IPS-11a (cell line): ENCODE measurements around the gene AHNAK2.
"Not testable (repeated sequence)": the region's sequence is repeated elsewhere in the genome, so short reads cannot be mapped to it uniquely, and the experiment has no call there.

Source experiments
- H3K4me3 ChIP-seq: one replicate; pipeline ENCODE4 v1.5.1; 2013; ENCODE audit warnings: low read depth, low read length, control low read depth

AHNAK2 gene

DNA sequence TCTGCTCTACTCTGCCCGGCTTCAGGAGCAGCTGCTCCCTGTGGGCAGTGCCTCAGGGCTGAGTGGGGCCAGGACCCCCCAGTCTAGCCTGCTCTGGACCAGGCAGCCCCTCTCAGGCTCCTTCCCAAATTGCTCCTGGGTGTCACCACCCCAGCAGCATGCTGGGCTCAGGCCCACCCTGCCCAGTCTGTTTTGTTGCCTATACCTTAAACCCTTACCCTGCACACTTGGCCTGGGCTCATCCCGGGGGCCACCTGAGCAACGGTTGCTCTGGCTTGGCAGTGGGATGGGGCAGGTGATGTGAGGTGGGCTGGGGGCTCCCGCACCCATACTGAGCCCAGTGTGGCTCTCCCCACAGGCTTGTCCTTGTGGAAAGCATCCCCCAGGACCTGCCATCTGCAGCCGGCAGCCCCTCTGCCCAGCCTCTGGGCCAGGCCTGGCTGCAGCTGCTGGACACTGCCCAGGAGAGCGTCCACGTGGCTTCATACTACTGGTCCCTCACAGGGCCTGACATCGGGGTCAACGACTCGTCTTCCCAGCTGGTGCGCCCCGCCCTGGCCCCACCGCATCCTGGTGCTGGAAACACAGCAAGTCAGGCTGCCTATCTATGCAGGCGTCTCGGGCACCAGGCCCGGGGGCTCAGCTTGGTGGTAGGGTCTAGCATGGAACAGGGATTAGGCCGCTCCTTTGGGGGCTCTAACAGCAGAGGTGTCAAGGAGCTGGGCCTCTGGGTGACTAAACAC is 49.6 kb downstream of the AHNAK2 start:
- H3K4me3 ChIP-seq = no peak overlapping the region

DNA sequence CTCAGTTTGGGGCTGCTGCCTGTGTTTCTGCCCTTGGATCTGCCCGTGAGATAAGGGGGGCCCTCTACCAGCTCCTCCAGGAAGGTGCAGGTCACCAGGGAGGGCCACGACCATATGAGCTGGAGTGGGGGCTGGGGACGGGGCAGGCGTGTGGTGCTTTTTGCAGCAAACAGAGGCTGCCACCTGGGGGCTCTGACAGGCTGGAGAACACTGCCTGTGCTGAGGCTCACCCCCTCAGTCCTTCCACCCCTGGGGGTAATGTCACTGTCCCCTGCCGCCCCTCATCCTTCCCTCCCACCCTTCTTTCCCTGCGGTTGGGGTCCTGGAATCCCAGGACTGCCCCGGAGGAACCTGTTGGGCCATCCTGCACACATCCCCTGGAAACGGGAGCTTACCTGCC is 50.3 kb downstream of the AHNAK2 start:
- no peak overlapping the region for H3K4me3 ChIP-seq

DNA sequence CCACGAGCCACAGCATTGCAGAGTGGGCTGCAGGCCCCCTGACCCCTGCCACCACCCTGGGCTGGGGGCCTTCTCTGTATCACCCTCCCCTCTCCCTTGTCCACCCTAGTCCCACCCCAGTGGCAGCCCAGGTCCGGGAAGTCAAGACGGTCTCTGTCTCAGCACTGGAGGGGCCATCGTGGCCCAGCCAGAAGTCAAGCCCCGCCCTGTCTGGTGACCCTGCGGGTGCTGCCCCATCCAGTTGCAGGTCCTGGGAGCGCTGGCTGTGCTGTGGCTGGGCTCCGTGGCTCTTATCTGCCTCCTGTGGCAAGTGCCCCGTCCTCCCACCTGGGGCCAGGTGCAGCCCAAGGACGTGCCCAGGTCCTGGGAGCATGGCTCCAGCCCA is 50.8 kb downstream of the AHNAK2 start:
- no peak overlapping the region for H3K4me3 ChIP-seq

DNA sequence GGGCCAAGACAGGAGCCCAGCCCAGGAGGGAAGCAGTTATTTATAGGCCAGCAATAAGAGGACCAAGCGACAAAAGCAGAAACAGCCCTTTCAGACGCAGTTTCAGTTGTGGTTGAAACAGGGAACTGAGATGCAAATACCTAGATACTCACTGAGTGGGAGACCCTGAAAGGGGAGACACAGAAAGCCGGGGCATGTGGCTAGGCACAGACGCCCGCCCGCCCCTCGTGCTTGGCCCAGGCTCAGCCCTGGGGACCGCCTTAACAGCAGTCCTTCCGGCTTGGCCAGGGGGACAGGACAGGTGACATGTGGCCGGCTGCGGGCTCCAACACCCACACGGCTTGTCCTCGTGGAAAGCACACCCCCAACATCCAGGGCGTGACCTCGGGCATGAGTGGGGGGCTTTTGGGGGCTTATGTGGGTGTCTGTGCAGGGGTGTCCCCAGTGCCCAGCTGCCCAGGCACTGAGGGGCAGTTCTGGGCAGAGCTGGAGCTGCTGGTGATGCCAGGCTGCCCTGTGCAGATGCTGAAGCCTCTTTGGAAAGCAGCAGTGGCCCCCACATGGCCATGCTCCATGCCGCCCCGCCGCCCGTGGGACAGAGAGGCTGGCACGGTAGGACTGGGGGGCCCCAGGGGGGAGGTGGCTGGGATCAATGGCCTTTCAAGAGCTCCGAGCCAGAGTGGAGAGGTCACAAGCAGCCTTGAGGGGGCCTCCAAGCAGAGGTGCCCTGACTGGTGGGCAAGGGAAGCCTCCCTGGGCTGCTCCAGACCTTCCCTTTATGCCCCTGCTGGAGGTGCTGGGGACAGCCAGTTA is 51.3 kb downstream of the AHNAK2 start:
- no peak overlapping the region for H3K4me3 ChIP-seq

DNA sequence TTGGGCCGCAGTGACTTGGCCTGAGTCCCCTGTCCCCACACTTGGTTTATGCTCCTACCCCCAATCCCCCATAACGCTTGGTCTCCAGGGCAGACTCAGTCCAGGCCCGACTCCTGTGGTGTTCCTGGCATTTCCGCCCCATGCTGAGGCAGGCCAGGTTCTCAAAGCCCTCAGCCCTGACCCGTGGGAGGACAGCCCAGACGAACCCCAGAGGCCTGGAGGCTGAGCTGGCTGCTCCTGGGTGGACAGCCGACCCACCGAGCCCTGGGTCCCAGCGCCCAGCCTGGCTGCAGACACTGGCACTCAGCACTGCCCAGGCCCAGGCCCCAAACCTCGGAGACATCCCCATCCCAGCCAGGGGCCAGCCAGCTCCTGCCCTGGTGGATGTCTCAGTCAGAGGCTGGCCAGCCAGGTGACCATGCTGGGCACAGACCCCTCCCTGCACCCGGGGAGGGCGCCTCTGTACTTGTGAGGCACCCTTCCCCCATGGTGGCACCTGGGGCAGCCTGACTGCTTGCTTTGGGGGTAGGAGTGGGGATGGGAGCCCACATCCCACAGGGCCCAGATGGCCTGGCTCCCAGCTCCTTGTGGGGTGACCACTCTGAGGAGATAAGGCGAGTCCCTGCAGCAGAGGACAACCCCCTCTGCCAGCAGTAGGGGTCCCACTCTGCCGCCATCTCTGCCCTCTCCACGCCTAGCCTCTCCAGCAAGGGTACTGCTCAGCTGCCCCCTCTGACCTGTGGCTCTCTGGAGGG is 52.1 kb downstream of the AHNAK2 start:
- no peak overlapping the region for H3K4me3 ChIP-seq

DNA sequence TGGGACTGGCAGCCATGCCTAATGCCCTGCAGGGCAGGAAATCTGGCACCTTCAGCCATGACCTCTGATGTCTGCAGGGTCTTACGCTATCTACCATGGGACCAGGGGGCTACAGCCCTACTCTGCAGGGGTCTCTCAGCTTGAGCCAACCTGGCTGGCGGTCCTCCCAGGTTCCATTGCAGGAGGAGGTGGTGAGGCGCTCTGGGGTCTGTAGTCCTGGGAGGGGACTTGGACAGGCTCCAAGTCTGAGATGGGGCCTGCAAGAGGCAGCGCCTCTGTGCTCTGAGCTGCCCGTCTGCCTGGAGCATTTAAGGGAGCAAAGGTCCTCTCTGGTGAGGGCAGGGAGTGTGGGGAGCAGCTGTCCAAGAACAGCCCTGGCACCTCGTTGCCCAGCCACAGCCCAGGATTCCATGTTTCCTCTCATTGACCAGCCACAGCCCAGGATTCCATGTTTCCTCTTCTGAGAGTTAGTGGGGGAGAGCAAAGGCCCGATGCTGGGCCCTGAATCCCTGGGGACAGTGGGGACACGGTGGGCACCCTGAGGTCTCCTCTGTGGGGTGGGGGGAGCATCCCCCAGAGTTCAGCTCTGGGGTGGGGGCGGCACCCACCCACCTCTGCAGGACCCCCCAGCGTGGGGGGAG is 52.8 kb downstream of the AHNAK2 start:
- no peak overlapping the region for H3K4me3 ChIP-seq

DNA sequence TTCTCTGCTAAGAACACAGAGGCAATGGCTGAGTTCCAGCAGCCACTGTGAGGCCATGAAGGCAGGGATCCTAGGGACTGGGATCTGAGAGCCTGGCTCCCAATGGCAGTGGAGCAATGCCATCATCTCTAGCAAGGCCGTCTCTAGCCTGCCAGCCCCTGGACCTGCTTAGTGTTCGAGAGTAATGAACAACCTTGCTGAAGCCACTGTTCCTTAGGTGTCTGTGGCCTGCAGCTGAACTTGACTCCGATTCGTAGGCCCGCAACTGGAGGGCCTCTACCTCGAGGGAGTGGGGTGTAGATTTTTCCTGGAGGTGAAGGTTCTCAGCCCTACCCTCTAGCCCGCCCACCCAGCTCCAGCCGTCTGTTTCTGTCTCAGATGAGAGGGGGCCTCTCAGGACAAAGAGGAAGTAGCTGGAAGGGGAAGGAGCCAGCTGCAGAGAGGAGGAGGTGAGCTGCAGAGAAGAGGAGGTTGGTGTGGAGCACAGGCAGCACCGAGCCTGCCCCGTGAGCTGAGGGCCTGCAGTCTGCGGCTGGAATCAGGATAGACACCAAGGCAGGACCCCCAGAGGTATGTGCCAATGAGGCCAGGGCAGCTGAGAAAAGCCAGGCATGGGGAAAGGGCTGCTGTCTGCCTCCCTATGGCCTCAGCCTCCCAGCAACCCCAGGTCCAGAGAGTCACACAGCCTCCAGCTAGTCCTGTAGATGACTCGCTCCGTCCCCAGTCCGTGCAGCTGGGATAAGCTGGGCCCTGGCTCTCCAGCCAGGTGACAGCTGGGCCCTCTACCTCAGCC is 53.6 kb downstream of the AHNAK2 start, which contains the start of gene PLD4:
Gene PLD4, plus strand, starts transcription at position 459 of the 793 bp plus-strand sequence. CDS start 2,262 bp downstream, outside the sequence.
- no peak within 1 kb of the TSS for H3K4me3 ChIP-seq

DNA sequence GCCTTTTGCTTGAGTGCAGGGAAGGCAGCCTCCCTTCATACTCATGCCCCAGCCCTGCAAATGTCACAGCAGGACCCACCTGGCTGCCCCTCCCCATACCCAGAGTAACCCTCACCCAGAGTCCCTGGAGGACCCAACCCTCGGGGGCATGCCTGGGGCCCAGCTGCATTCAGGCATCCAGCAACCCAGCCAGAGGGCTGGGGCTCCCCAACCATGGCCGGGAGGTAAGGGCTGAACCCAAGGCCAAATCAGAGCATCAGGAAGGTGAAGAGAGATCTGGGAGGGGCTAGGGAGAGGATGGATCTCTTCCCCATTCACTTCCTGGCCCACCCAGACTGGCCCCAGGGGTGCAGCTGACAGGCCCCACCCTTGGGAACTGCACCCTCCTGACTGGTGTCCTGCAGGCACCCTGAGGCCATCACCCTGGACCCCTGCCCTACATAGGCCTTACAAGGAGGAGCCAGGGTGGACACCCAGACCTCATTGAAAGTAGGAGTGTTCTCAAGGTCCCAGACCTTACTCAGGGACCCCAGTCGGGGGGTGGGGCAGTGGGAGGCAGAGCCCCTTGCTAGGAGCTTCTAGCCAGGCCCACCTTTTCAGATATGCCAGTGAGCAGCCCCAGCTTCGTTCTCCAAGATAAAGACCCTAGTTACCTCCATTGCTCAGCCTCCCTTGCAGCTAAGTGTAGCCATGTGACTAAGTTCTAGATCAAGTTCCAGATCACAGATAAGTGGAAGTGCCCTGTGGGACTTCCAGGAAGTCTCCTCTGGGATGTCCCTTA is 54.3 kb downstream of the AHNAK2 start:
- H3K4me3 ChIP-seq = no peak overlapping the region

DNA sequence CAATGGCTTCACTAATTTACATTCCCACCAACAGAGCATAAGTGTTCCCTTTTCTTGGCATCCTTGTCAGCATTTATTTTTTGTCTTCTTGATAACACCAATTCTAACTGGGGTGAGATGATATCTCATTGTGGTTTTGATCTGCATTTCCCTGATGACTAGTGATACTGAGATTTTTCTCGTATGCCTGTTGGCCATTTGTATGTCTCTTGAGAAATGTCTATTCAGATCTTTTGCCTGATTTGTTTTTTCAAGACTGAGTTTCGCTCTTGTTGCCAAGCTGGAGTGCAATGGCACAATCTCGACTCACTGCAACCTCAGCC is 58.2 kb downstream of the AHNAK2 start:
- no peak overlapping the region for H3K4me3 ChIP-seq

DNA sequence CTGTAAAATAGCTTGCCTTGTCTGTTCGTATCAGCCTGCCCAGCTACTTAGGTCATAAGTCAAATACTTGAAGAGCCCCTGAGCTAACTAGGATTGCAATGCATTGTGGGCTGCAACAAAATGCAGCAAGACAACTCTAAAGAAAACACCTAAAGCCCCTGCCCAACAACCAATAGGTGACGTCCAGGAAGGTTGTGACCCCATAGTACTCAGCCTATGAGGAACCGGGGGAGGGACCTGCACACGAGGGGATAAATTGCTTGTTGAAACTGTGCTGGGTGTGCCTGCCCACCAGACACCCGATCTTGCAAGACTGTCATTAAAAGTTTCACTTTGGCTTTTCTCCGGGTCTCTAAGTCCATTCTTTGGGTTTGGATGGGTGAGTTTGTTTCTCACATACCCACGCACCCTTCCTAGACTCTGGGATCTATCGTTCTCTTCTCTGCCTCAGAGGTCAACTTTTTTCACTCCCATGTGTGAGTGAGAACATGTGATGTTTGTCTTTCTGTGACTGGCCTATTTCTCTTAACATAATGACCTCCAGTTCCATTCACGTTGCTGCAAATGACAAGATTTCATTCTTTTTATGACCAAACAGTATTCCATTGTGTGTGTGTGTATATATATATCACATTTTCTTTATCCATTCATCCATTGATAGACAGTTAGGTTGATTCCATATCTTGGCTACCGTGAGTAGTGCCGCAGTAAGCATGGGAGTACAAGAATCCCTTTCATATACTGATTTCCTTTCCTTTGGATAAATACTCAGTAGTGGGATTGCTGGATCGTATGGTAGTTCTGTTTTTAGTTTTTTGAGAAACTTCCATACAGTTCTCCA is 58.8 kb downstream of the AHNAK2 start:
- H3K4me3 ChIP-seq = not testable (repeated sequence)

DNA sequence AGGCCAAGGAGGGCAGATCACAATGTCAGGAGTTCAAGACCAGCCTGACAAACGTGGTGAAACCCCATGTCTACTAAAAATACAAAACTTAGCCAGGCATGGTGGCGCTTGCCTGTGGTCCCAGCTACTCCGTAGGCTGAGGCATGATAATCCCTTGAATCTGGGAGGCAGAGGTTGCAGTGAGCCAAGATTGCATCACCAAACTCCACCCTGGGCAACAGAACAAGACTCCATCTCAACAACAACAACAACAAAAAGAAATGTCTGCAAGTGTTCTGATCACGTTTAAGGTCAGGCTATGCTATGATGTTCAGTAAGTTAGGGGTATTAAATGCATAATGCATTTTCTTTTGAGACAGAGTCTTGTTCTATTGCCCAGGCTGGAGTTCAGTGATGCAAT is 60.2 kb downstream of the AHNAK2 start:
- H3K4me3 ChIP-seq = no peak overlapping the region

DNA sequence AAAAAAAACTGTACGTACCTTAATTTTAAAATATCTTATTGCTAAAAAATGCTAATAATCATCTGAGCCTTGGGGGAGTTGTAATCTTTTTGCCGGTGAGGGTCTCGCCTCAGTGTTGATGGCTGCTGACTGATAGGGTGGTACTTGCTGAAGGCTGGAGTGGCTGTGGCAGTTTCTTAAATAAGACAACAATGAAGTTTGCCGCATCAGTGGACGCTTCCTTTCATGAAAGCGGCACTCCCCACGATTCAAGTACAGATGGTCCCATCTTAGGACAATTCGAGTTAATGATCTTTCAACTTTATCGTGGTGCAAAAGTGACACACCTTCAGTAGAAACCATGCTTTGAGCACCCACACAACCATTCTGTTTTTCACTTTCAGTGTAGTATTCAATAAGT is 61.1 kb downstream of the AHNAK2 start:
- no peak overlapping the region for H3K4me3 ChIP-seq

DNA sequence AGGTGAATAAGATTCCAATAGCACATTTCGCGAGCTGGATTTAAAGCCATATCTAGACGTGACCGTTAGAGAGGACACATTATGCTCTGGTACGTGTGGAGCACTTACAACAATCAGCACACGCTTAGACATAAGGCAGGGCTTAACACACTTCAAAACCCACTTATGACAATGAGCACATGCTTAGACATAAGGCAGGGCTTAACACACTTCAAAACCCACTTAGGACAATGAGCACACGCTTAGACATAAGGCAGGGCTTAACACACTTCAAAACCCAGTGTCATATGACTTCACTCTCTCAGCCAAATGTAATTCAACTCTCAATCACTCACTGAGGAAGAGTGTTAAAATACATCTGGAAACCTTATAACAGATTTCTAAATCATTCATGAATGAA is 64.7 kb downstream of the AHNAK2 start:
- no peak overlapping the region for H3K4me3 ChIP-seq

DNA sequence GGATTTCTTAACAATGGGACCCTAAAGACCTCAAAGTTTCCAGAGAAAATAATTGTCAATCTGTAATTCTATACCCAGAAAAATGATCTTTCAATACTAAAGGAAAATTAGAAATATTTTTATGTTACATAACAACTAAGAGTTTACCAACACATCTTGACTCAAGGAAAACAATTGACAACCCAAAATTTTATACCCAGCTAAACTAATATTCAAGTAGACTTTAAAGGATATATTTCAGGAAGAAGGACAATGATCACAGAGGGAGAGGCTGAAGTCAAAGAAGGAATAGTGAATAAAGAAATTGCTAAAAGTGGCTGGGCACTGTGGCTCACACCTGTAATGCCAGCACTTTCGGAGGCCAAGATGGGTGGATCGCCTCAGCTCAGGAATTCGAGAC is 66.1 kb downstream of the AHNAK2 start:
- no peak overlapping the region for H3K4me3 ChIP-seq

DNA sequence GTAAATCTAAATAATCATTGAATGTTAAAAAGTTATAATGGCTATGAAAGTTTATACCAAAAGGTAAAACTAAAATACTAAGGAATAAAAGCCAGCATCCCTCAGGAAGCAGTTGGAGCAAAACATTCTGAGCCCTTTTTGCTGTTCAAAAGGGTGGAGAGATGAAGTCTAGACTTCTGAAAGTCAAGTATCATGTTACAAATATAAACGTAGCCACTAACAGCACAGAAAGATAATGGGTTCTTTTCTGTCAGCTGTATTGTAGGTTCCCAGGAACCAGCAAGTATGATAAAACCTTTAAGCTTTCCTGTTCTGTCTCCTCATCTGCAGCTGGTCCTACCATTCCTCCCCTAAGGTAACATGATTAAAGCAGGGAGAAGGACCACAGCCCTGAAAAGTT is 69.9 kb downstream of the AHNAK2 start:
- H3K4me3 ChIP-seq = no peak overlapping the region

DNA sequence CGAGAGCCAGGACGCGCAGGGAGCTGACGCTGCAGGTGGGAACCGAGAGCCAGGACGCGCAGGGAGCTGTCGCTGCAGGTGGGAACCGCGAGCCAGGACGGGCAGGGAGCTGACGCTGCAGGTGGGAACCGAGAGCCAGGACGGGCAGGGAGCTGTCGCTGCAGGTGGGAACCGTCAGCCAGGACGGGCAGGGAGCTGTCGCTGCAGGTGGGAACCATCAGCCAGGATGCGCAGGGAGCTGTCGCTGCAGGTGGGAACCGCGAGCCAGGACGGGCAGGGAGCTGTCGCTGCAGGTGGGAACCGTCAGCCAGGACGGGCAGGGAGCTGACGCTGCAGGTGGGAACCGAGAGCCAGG is 72.6 kb downstream of the AHNAK2 start:
- not testable (repeated sequence) for H3K4me3 ChIP-seq

DNA sequence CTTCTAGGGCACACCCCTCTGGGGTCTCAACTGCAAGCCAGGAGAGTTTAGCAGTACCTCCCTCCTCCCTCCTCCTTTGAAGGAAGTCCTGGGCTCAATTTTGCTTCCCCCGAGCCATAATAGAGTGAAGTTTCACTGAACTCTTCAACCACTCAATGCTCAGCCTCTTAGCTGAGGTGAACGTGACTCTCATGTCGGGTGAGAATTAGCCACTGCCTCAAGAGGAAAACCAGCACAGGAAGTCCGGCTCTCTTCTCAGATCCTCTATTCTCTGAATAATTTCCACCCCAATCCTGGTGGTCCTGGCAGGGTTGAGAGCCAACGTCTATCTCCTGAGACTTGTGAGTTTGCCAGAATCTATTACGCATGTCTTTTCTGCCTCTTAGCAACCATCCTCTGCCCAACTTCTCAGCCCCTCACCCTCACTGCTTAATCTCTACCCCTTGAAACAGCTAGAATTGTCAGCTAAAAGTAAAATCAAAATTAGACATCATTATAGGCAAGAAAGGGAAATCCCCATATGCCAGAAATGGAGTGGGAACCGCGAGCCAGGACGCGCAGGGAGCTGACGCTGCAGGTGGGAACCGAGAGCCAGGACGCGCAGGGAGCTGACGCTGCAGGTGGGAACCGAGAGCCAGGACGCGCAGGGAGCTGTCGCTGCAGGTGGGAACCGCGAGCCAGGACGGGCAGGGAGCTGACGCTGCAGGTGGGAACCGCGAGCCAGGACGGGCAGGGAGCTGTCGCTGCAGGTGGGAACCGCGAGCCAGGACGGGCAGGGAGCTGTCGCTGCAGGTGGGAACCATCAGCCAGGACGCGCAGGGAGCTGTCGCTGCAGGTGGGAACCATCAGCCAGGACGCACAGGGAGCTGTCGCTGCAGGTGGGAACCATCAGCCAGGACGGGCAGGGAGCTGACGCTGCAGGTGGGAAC is 73.3 kb downstream of the AHNAK2 start:
- H3K4me3 ChIP-seq = not testable (repeated sequence)

DNA sequence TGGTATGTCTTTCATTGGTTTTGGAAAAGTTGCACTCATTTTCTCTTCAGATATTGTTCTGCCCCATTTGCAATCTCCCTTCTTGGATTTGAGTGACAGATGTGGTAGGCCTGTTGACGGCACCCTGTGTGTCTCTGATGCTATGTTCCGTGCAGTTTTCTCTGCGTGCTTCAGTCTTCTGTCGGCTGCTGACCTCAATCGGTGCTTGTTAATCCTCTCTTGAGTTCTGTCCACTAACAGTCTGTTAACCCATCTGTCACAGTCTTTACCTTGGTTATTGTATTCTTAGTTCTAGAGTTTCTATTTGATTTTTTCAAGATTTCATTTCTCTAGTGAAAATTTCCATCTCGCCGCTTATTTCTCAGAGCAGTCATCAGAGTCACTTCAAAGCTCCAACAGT is 74.2 kb downstream of the AHNAK2 start:
- H3K4me3 ChIP-seq = no peak overlapping the region
